DMS79 treated with DMSO at 0.1 percent for 48 hours (cell line): ENCODE data around the gene PNLIPRP3.
"Not testable (repeated sequence)": the region's sequence is repeated elsewhere in the genome, so short reads cannot be mapped to it uniquely, and the experiment has no call there.

ENCODE experiments used
- DNase-seq: peaks from one replicate; lab custom pipeline; 2025; lab: John Stamatoyannopoulos, UW

The PNLIPRP3 gene

GRCh38 chr10:116427671-116428070, at the start of gene PNLIPRP3:
Gene PNLIPRP3 (plus strand): TSS chr10:116427847. CDS start chr10:116428013, 166 bp downstream.
- no peak for DNase-seq

- DNase-seq, result no peak
Observed at GRCh38 chr10:116382290-116382689, 45.4 kb upstream of the PNLIPRP3 start.

- DNase-seq, result no peak
Observed at GRCh38 chr10:116385311-116385710, 42.3 kb upstream of the PNLIPRP3 start.

GRCh38 chr10:116385994-116386809, 41.4 kb upstream of the PNLIPRP3 start:
- no peak for DNase-seq

- DNase-seq, result not testable (repeated sequence)
Observed at GRCh38 chr10:116393246-116393831, 34.3 kb upstream of the PNLIPRP3 start.

GRCh38 chr10:116395223-116395985, 32.2 kb upstream of the PNLIPRP3 start:
- no peak for DNase-seq

GRCh38 chr10:116398224-116398623, 29.4 kb upstream of the PNLIPRP3 start:
- DNase-seq, result no peak

- no peak for DNase-seq
Observed at GRCh38 chr10:116402858-116403257, 24.8 kb upstream of the PNLIPRP3 start.

GRCh38 chr10:116403740-116404250, 23.9 kb upstream of the PNLIPRP3 start:
- no peak for DNase-seq

- no peak for DNase-seq
Observed at GRCh38 chr10:116408719-116409118, 18.9 kb upstream of the PNLIPRP3 start.

- no peak for DNase-seq
Observed at GRCh38 chr10:116410351-116410750, 17.3 kb upstream of the PNLIPRP3 start.

GRCh38 chr10:116417821-116418220, 9.8 kb upstream of the PNLIPRP3 start:
- DNase-seq, result no peak

GRCh38 chr10:116418389-116418788, 9.3 kb upstream of the PNLIPRP3 start:
- DNase-seq, result no peak

GRCh38 chr10:116421815-116422214, 5.8 kb upstream of the PNLIPRP3 start:
- no peak for DNase-seq

GRCh38 chr10:116429288-116429977, 1.8 kb downstream of the PNLIPRP3 start:
- DNase-seq, result no peak

GRCh38 chr10:116430288-116430687, 2.6 kb downstream of the PNLIPRP3 start:
- DNase-seq, result no peak

GRCh38 chr10:116431598-116431997, 4.0 kb downstream of the PNLIPRP3 start:
- no peak for DNase-seq

- no peak for DNase-seq
Observed at GRCh38 chr10:116437076-116437692, 9.5 kb downstream of the PNLIPRP3 start.

- no peak for DNase-seq
Observed at GRCh38 chr10:116440330-116441030, 12.8 kb downstream of the PNLIPRP3 start.

GRCh38 chr10:116444527-116445142, 17.0 kb downstream of the PNLIPRP3 start:
- no peak for DNase-seq
